GM12878 (cell line): ENCODE results near the gene PTPRN2. TPM values are rescaled to one million over a fixed set of nuclear protein-coding genes. Genes with fewer than 3 reads are reported as not detected.

Source experiments
- ATAC-seq: fragments of 200-7000 bp; cut with Tn5 transposase; 3 replicates; pipeline ENCODE4 v1.9.1; 2020; ENCODE audit warnings: mild to moderate bottlenecking, moderate library complexity
- BruUV-seq: library from RNA; stranded (reverse); fragments of 400-500 nt; replicated peaks from 2 replicates; lab custom pipeline; 2021; lab: Mats Ljungman, UMichigan
- CTCF ChIA-PET: fragments of 300-600 bp; sonication (Branson Sonifier 250); formaldehyde crosslinking; extraction: SDS; loops from one replicate; lab custom pipeline; 2021; ENCODE audit warnings: inconsistent platforms; lab: Yijun Ruan, JAX
- POLR2A ChIA-PET: fragments of 350-600 bp; formaldehyde crosslinking; extraction: SDS; loops from one replicate; lab custom pipeline; 2021; ENCODE audit warnings: inconsistent platforms; lab: Charles Lee
- RAD21 ChIA-PET: fragments of 300-600 bp; sonication (Branson Sonifier 250); formaldehyde crosslinking; loops from one replicate; lab custom pipeline; 2023; ENCODE audit warnings: antibody characterized with exemption; ENCODE audit not compliant: unreplicated experiment; lab: Charles Lee
- SMC1A ChIA-PET: fragments of 300-600 bp; sonication (Branson Sonifier 250); formaldehyde crosslinking; loops from one replicate; lab custom pipeline; 2023; ENCODE audit not compliant: unreplicated experiment, uncharacterized antibody; lab: Charles Lee
- DNase-seq: peaks from one replicate; pipeline ENCODE4 v3.0.0-alpha.2; 2011; ENCODE audit warnings: low read depth, low spot score
- FAIRE-seq: peaks from 3 replicates; lab custom pipeline; 2011; peaks lifted over from hg19 to GRCh38; lab: Jason Lieb, UNC
- H2AFZ ChIP-seq: 2 replicates; pipeline ENCODE4 v1.6.0; 2011; ENCODE audit warnings: low read depth, low read length, control low read depth; ENCODE audit not compliant: control insufficient read depth
- H3K27ac ChIP-seq: 2 replicates; pipeline ENCODE4 v1.5.1; 2011; ENCODE audit warnings: control low read depth; ENCODE audit not compliant: control insufficient read depth, insufficient read depth
- H3K27me3 ChIP-seq, 2 experiments: replicated peaks in 1 of 2; 2 replicates each; pipeline versions ENCODE4 v1.6.0 to v1.6.1; 2011; ENCODE audit warnings: low read length in 1 of 2; ENCODE audit not compliant: control insufficient read depth in 2 of 2, insufficient read depth in 2 of 2
- H3K36me3 ChIP-seq, 2 experiments: 2 replicates each; pipeline ENCODE4 v1.5.1; 2011; ENCODE audit warnings: low read length in 1 of 2; ENCODE audit not compliant: control insufficient read depth in 2 of 2, insufficient read depth in 2 of 2
- H3K4me1 ChIP-seq: 2 replicates; pipeline ENCODE4 v1.6.1; 2011; ENCODE audit warnings: mild to moderate bottlenecking, low read length, moderate library complexity, mixed read lengths; ENCODE audit not compliant: control insufficient read depth, insufficient read depth
- H3K4me2 ChIP-seq: 2 replicates; pipeline ENCODE4 v1.6.0; 2011; ENCODE audit warnings: control low read depth; ENCODE audit not compliant: control insufficient read depth, insufficient read depth
- H3K4me3 ChIP-seq: fragments of 200-600 bp; sonication (generic); 2 replicates; pipeline ENCODE4 v1.5.1; 2016
- H3K79me2 ChIP-seq: 2 replicates; pipeline ENCODE4 v1.6.0; 2011; ENCODE audit warnings: low read length; ENCODE audit not compliant: control insufficient read depth, insufficient read depth
- H3K9ac ChIP-seq: 2 replicates; pipeline ENCODE4 v1.8.0; 2011; ENCODE audit warnings: low read length, control low read depth, mixed read lengths; ENCODE audit not compliant: control insufficient read depth, insufficient read depth
- H3K9me3 ChIP-seq: replicated peaks from 3 replicates; pipeline ENCODE4 v1.5.1; 2011; ENCODE audit warnings: mild to moderate bottlenecking, low read length; ENCODE audit not compliant: control insufficient read depth, insufficient read depth
- H4K20me1 ChIP-seq: 2 replicates; pipeline ENCODE4 v1.6.0; 2011; ENCODE audit not compliant: control insufficient read depth, insufficient read depth
- ASH2L ChIP-seq: fragments of 300-600, 200-600 bp; sonication (generic); IDR thresholded peaks from 2 replicates; pipeline ENCODE4 v1.6.1; 2017; ENCODE audit warnings: low read depth, mild to moderate bottlenecking, borderline replicate concordance
- BCL3 ChIP-seq: IDR thresholded peaks from 2 replicates; pipeline ENCODE4 v1.6.1; 2011; ENCODE audit warnings: borderline replicate concordance, low read depth, mild to moderate bottlenecking, moderate library complexity, low read length; ENCODE audit not compliant: insufficient read depth, poor library complexity, severe bottlenecking
- BMI1 ChIP-seq: fragments of 450-650 bp; IDR thresholded peaks from 2 replicates; pipeline ENCODE4 v1.6.1; 2016; ENCODE audit warnings: mild to moderate bottlenecking, moderate library complexity, borderline replicate concordance
- E4F1 ChIP-seq: fragments of 450-650 bp; IDR thresholded peaks from 2 replicates; pipeline ENCODE4 v1.6.1; 2018; ENCODE audit warnings: borderline replicate concordance, mild to moderate bottlenecking; ENCODE audit not compliant: partially characterized antibody
- FOXM1 ChIP-seq: IDR thresholded peaks from 2 replicates; pipeline ENCODE4 v1.6.1; 2012; ENCODE audit warnings: low read depth, mild to moderate bottlenecking, inconsistent platforms, low read length, moderate library complexity
- KAT2A ChIP-seq: conservative IDR thresholded peaks from 2 replicates; pipeline ENCODE4 v1.6.1; 2011; ENCODE audit warnings: low read depth, low read length; ENCODE audit not compliant: control insufficient read depth
- KDM1A ChIP-seq: fragments of 200-600 bp; sonication (generic); IDR thresholded peaks from 2 replicates; pipeline ENCODE4 v1.6.1; 2016; ENCODE audit warnings: borderline replicate concordance
- RBBP5 ChIP-seq: fragments of 200-600 bp; sonication (generic); conservative IDR thresholded peaks from 2 replicates; pipeline ENCODE4 v1.6.1; 2016
- ZZZ3 ChIP-seq: IDR thresholded peaks from 2 replicates; pipeline ENCODE4 v1.6.1; 2011; ENCODE audit warnings: low read depth; ENCODE audit not compliant: control insufficient read depth, insufficient read length
- WGBS: methylation state at CpG from one replicate; pipeline ENCODE4 v1.1.6; 2016; ENCODE audit warnings: low lambda C conversion rate; ENCODE audit not compliant: insufficient replicate concordance, insufficient coverage; ENCODE audit errors: missing lambda C conversion rate; 5-methylcytosine and 5-hydroxymethylcytosine counted together
- in situ Hi-C: fragments of 300-500 bp; cut with MboI; formaldehyde crosslinking; loops from 9 replicates; pipeline ENCODE4 v1.14.3; 2018; ENCODE audit warnings: mixed read lengths
- intact Hi-C: fragments of 100-400 bp; cut with micrococcal nuclease; formaldehyde crosslinking; loops from one replicate; pipeline ENCODE4 v1.14.2; 2022; ENCODE audit not compliant: unreplicated experiment
- polyA plus RNA-seq, 11 experiments: library from polyadenylated mRNA; depleted of rRNA in 4 of 11; unstranded in 6 of 11; stranded (reverse) in 5 of 11; fragments of >200 nt; fragmentation: Nextera tagmentation in 4 of 11; fragmentation: Illumina TruSeq in 1 of 11; extraction: Ambion mirVana in 4 of 11; extraction: Trizol in 1 of 11; gene quantifications; 1 replicate in 1 of 11; 2 replicates in 10 of 11; pipeline versions ENCODE4 v1.2.1 to v1.2.3, GENCODE V29; 2011 to 2016; ENCODE audit warnings: inconsistent platforms in 2 of 11, missing spikeins in 2 of 11, low read depth in 1 of 11
- total RNA-seq, 4 experiments: library from RNA; depleted of rRNA in 3 of 4; stranded (reverse); fragments of >200 nt in 3 of 4; fragmentation: Illumina TruSeq in 1 of 4; extraction: Trizol in 1 of 4; gene quantifications; 2 replicates each; pipeline versions ENCODE4 v1.2.1 to v1.2.3, GENCODE V29; 2013 to 2021
- TF ChIP-seq, protein P1 (sequence below): IDR thresholded peaks from 2 replicates; pipeline ENCODE4 v1.6.1; 2011; ENCODE audit warnings: low read depth, mild to moderate bottlenecking, low read length, moderate library complexity, borderline replicate concordance; ENCODE audit errors: extremely low read depth

The PTPRN2 gene
- total and polyA plus RNA-seq, 10 of the 15 experiments (the other 5 are each of a cell fraction or from before 2014, with no cell fraction given) = 5.4 TPM; not detected in 9

- TF ChIP-seq ZZZ3 = no peak
- TF ChIP-seq RBBP5 = no peak
- no peak for TF ChIP-seq E4F1
These were observed 184.4 kb downstream of the PTPRN2 start (continued) for GRCh38 chr7:158403013-158403821.

- 13% methylated on average over 11 of the region's 11 CpGs for WGBS
- H3K9ac ChIP-seq = no peak overlapping the region
- DNase-seq (no peak), ATAC-seq (no peak), FAIRE-seq (no peak)
- intact Hi-C loops = no loop called here
- H3K36me3 ChIP-seq = no peaks in the 10 kb centered on the region
- H4K20me1 ChIP-seq = no peaks in the 10 kb centered on the region
- H3K27ac ChIP-seq = no peak overlapping the region
- H3K4me3 ChIP-seq = no peak overlapping the region
- no peak overlapping the region for H3K4me2 ChIP-seq
- H3K27me3 ChIP-seq = no peaks in the 10 kb centered on the region
- no peak overlapping the region for H2AFZ ChIP-seq
- H3K9me3 ChIP-seq = peaks cover 2% of the 10 kb centered on the region; the same call in 1 of the 3 replicates
- in situ Hi-C loops = no loop called here
- no peaks in the 10 kb centered on the region for H3K4me1 ChIP-seq
- ChIA-PET CTCF (no interaction called here), RAD21 (no interaction called here), POLR2A (no interaction called here), SMC1A (interaction anchor here (0.7 kb wide), 1 partner anchor 1221 kb away, joined by 3 read pairs; no protein-coding TSS in a partner anchor)
- no peaks in the 10 kb centered on the region for H3K79me2 ChIP-seq
- BruUV-seq = no TSS peak
- TF ChIP-seq E4F1 = no peak
- TF ChIP-seq ASH2L = no peak
- TF ChIP-seq KDM1A = no peak
- TF ChIP-seq BCL3 = no peak
- no peak for TF ChIP-seq BMI1
- no peak for TF ChIP-seq KAT2A
- no peak for TF ChIP-seq FOXM1
- TF ChIP-seq, protein P1, sequence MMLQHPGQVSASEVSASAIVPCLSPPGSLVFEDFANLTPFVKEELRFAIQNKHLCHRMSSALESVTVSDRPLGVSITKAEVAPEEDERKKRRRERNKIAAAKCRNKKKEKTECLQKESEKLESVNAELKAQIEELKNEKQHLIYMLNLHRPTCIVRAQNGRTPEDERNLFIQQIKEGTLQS = no peak
These were observed 185.2 kb downstream of the PTPRN2 start for GRCh38 chr7:158402471-158402870.
